Vagina (tissue), 2 donors: Measurements from ENCODE around the gene BPI.

Experiments
- POLR2A ChIP-seq, 2 donors: fragments of 450-650 bp; IDR thresholded peaks; one replicate each; pipeline ENCODE4 v1.6.1; 2017; ENCODE audit warnings: antibody characterized with exemption in 2 of 2, mild to moderate bottlenecking in 2 of 2, moderate library complexity in 2 of 2
- TF ChIP-seq, protein P1 (sequence below), 3 experiments: fragments of 450-650 bp in 2 of 3; fragments of 200-600 bp in 1 of 3; sonication (generic) in 1 of 3; IDR thresholded peaks; one replicate each; pipeline ENCODE4 v1.5.1; 2017 to 2019; ENCODE audit warnings: antibody characterized with exemption in 3 of 3, mild to moderate bottlenecking in 2 of 3, moderate library complexity in 2 of 3

DNA sequence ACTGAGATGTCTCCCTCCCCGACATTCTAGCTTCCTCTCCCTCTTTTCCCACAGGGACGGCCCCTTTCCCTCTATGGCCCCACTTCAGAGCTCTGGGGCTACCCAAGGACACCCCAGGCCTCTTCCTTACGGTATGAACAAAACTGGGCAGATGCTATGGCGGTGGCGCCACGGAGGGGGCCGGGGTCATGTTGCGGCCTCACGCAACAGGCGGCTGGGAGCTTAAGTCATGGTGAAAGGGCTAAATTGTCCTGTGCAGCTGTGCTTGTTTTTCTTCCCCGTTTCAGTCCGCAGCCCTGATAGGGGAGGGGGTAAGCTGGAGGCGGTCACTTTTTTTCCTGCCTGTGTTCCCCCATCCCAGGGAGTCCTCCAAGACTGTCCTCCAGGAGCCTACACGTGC, 25.8 kb upstream of the BPI start:
- TF ChIP-seq, protein P1, sequence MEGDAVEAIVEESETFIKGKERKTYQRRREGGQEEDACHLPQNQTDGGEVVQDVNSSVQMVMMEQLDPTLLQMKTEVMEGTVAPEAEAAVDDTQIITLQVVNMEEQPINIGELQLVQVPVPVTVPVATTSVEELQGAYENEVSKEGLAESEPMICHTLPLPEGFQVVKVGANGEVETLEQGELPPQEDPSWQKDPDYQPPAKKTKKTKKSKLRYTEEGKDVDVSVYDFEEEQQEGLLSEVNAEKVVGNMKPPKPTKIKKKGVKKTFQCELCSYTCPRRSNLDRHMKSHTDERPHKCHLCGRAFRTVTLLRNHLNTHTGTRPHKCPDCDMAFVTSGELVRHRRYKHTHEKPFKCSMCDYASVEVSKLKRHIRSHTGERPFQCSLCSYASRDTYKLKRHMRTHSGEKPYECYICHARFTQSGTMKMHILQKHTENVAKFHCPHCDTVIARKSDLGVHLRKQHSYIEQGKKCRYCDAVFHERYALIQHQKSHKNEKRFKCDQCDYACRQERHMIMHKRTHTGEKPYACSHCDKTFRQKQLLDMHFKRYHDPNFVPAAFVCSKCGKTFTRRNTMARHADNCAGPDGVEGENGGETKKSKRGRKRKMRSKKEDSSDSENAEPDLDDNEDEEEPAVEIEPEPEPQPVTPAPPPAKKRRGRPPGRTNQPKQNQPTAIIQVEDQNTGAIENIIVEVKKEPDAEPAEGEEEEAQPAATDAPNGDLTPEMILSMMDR (IDR thresholded peaks at IDR 0.05): no peak
- no peak for TF ChIP-seq POLR2A (IDR thresholded peaks at IDR 0.05)
